ENCODE results near the gene NRROS. TPM values are rescaled to one million over a fixed set of nuclear protein-coding genes. Genes with fewer than 3 reads are reported as not detected.

Gene NRROS
- total RNA-seq, 1 donor: 43.4 TPM

GRCh38 chr3:196706327-196706726, 66.8 kb downstream of the NRROS start:
- Histone ChIP-seq H3K9me3 (ENCODE audit: low read depth, low read length) (no peaks in the 10 kb centered on the region), H3K27me3 (ENCODE audit: insufficient read depth, low read length) (no peaks in the 10 kb centered on the region), H3K4me3 (ENCODE audit: low read length) (no peak overlapping the region), H3K4me1 (ENCODE audit: insufficient read depth, low read length) (peaks cover 15% of the 10 kb centered on the region)

GRCh38 chr3:196706731-196707130, 67.2 kb downstream of the NRROS start:
- Histone ChIP-seq H3K4me1 (ENCODE audit: insufficient read depth, low read length) (peaks cover 19% of the 10 kb centered on the region), H3K4me3 (ENCODE audit: low read length) (no peak overlapping the region), H3K9me3 (ENCODE audit: low read depth, low read length) (no peaks in the 10 kb centered on the region), H3K27me3 (ENCODE audit: insufficient read depth, low read length) (no peaks in the 10 kb centered on the region)

GRCh38 chr3:196707566-196707965, 68.1 kb downstream of the NRROS start:
- Histone ChIP-seq H3K4me1 (ENCODE audit: insufficient read depth, low read length) (peaks cover 19% of the 10 kb centered on the region), H3K27me3 (ENCODE audit: insufficient read depth, low read length) (no peaks in the 10 kb centered on the region), H3K4me3 (ENCODE audit: low read length) (no peak overlapping the region), H3K9me3 (ENCODE audit: low read depth, low read length) (no peaks in the 10 kb centered on the region)

- Histone ChIP-seq H3K4me3 (ENCODE audit: low read length) (no peak overlapping the region), H3K4me1 (ENCODE audit: insufficient read depth, low read length) (peaks cover 27% of the 10 kb centered on the region), H3K27me3 (ENCODE audit: insufficient read depth, low read length) (no peaks in the 10 kb centered on the region), H3K9me3 (ENCODE audit: low read depth, low read length) (no peaks in the 10 kb centered on the region)
These were observed 69.0 kb downstream of the NRROS start for GRCh38 chr3:196708467-196708866.

Other genes with a start within 250 kb of the NRROS start
- gene UBXN7, start 207.3 kb upstream of the NRROS start, total RNA-seq: 50.3 TPM
- 25.9 TPM for gene RNF168, start 135.9 kb upstream of the NRROS start, total RNA-seq
- gene SMCO1, start 124.3 kb upstream of the NRROS start, total RNA-seq: not detected
- 7.0 TPM for gene WDR53, start 71.1 kb upstream of the NRROS start, total RNA-seq
- 8.7 TPM for gene FBXO45, start 71.0 kb upstream of the NRROS start, total RNA-seq
- 0.73 TPM for gene CEP19, start 72.6 kb downstream of the NRROS start, total RNA-seq
- 14.2 TPM for gene PIGX, start 72.7 kb downstream of the NRROS start, total RNA-seq
- gene PAK2, start 100.2 kb downstream of the NRROS start, total RNA-seq: 37.9 TPM
- 91.2 TPM for gene SENP5, start 228.2 kb downstream of the NRROS start, total RNA-seq